Glutamatergic neuron (in vitro differentiated cells): ENCODE results near the gene PLEKHA7. TPM values are rescaled to one million over a fixed set of nuclear protein-coding genes. Genes with fewer than 3 reads are reported as not detected.

ENCODE experiments used
- DNase-seq: peaks from one replicate; pipeline ENCODE4 v3.0.0; 2022
- H3K27ac Mint-ChIP-seq: one replicate; pipeline ENCODE4 v1.8.0; 2020; ENCODE audit warnings: mild to moderate bottlenecking, mixed read lengths, inconsistent platforms; ENCODE audit not compliant: unreplicated experiment
- H3K27me3 Mint-ChIP-seq: one replicate; pipeline ENCODE4 v1.8.0; 2020; ENCODE audit warnings: mild to moderate bottlenecking, moderate library complexity, mixed read lengths, inconsistent platforms; ENCODE audit not compliant: unreplicated experiment
- H3K36me3 Mint-ChIP-seq: one replicate; pipeline ENCODE4 v1.8.0; 2020; ENCODE audit warnings: mild to moderate bottlenecking, mixed read lengths, inconsistent platforms; ENCODE audit not compliant: unreplicated experiment
- H3K4me1 Mint-ChIP-seq: one replicate; pipeline ENCODE4 v1.8.0; 2020; ENCODE audit warnings: mild to moderate bottlenecking, low read depth, mixed read lengths, inconsistent platforms; ENCODE audit not compliant: unreplicated experiment
- H3K4me3 Mint-ChIP-seq: one replicate; pipeline ENCODE4 v1.8.0; 2020; ENCODE audit warnings: mild to moderate bottlenecking, mixed read lengths, inconsistent platforms; ENCODE audit not compliant: unreplicated experiment
- H3K9me3 Mint-ChIP-seq: one replicate; pipeline ENCODE4 v1.8.0; 2020; ENCODE audit warnings: mild to moderate bottlenecking, moderate library complexity, mixed read lengths, inconsistent platforms; ENCODE audit not compliant: unreplicated experiment
- total RNA-seq: library from RNA; stranded (reverse); fragmentation: NEBNext Ultra II Directional; extraction: Animal tissue kit (Norgen Biotek cat#: 25700); gene quantifications from one replicate; pipeline ENCODE4 v1.2.1, GENCODE V29; 2021; ENCODE audit not compliant: unreplicated experiment
- TF ChIP-seq, protein P1 (sequence below): fragments of 200-600 bp; sonication (generic); IDR thresholded peaks from one replicate; pipeline ENCODE4 v1.5.0; 2021; ENCODE audit not compliant: partially characterized antibody, unreplicated experiment

PLEKHA7 gene
- total RNA-seq, 1 donor from 2014 or later, result 5.7 TPM

GRCh38 chr11:16881766-16882165 is 132.4 kb downstream of the PLEKHA7 start:
- H3K9me3 Mint-ChIP-seq, result no peaks in the 10 kb centered on the region
- no peak for DNase-seq
- no peak overlapping the region for H3K4me3 Mint-ChIP-seq
- H3K36me3 Mint-ChIP-seq, result peaks cover 2% of the 10 kb centered on the region
- H3K27me3 Mint-ChIP-seq, result no peaks in the 10 kb centered on the region
- no peak overlapping the region for H3K27ac Mint-ChIP-seq
- TF ChIP-seq, protein P1, sequence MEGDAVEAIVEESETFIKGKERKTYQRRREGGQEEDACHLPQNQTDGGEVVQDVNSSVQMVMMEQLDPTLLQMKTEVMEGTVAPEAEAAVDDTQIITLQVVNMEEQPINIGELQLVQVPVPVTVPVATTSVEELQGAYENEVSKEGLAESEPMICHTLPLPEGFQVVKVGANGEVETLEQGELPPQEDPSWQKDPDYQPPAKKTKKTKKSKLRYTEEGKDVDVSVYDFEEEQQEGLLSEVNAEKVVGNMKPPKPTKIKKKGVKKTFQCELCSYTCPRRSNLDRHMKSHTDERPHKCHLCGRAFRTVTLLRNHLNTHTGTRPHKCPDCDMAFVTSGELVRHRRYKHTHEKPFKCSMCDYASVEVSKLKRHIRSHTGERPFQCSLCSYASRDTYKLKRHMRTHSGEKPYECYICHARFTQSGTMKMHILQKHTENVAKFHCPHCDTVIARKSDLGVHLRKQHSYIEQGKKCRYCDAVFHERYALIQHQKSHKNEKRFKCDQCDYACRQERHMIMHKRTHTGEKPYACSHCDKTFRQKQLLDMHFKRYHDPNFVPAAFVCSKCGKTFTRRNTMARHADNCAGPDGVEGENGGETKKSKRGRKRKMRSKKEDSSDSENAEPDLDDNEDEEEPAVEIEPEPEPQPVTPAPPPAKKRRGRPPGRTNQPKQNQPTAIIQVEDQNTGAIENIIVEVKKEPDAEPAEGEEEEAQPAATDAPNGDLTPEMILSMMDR, result no peak
- no peaks in the 10 kb centered on the region for H3K4me1 Mint-ChIP-seq

DNA sequence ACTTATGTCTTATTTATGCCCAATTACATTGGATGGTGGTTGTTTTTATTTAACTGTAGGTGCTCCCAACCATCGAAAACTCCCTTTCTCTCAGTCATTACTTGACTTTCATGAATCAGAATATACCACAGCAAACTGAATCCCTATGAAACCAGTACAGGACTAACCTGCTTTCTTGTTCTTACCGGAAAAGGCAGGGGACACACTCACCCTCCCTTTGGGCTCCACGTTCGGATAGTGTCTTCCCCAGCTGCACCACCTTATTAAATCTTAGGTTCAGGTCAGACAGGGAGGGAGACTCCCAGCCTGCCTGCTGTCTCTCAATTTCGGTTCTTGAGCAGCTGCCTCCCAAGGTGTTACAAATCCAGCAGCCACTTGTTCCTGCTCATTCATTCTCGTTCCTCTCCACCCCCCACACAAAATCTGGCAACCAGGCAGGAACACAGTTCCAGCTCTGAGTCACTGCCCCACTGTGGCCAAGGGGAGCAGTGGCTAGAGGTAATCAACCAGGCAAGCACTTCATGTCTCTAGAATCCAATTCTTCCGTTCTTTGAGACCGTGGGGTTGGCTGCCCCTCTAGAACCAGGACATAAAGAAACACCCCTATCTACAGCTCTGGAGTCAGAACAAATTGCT is 133.0 kb downstream of the PLEKHA7 start:
- DNase-seq, result no peak
- TF ChIP-seq, protein P1, result no peak
- Mint-ChIP-seq H3K9me3 (no peaks in the 10 kb centered on the region), H3K4me3 (no peak overlapping the region), H3K36me3 (no peaks in the 10 kb centered on the region), H3K27ac (no peak overlapping the region), H3K4me1 (no peaks in the 10 kb centered on the region), H3K27me3 (no peaks in the 10 kb centered on the region)

GRCh38 chr11:16880184-16880801 is 133.9 kb downstream of the PLEKHA7 start:
- Mint-ChIP-seq H3K27ac (no peak overlapping the region), H3K36me3 (no peaks in the 10 kb centered on the region), H3K9me3 (no peaks in the 10 kb centered on the region), H3K4me3 (no peak overlapping the region), H3K4me1 (no peaks in the 10 kb centered on the region), H3K27me3 (no peaks in the 10 kb centered on the region)
- no peak for DNase-seq
- TF ChIP-seq, protein P1, result no peak

GRCh38 chr11:16879690-16880089 is 134.5 kb downstream of the PLEKHA7 start:
- Mint-ChIP-seq H3K4me3 (no peak overlapping the region), H3K27me3 (no peaks in the 10 kb centered on the region), H3K4me1 (no peaks in the 10 kb centered on the region), H3K36me3 (no peaks in the 10 kb centered on the region), H3K9me3 (no peaks in the 10 kb centered on the region), H3K27ac (no peak overlapping the region)
- TF ChIP-seq, protein P1, result no peak
- no peak for DNase-seq

- Mint-ChIP-seq H3K4me3 (no peak overlapping the region), H3K9me3 (no peaks in the 10 kb centered on the region), H3K36me3 (no peaks in the 10 kb centered on the region), H3K27ac (no peak overlapping the region), H3K27me3 (no peaks in the 10 kb centered on the region), H3K4me1 (no peaks in the 10 kb centered on the region)
- no peak for DNase-seq
- TF ChIP-seq, protein P1, result no peak
Measured at GRCh38 chr11:16876837-16877236, 137.4 kb downstream of the PLEKHA7 start.
